DMS114 treated with DMSO at 0.1 percent for 48 hours (cell line): ENCODE results near the gene DDX17.
"Not testable (repeated sequence)": the region's sequence is repeated elsewhere in the genome, so short reads cannot be mapped to it uniquely, and the experiment has no call there.

ENCODE experiments used
- DNase-seq: peaks from one replicate; lab custom pipeline; 2025; ENCODE audit not compliant: unreplicated experiment; lab: John Stamatoyannopoulos, UW

The DDX17 gene

DNA sequence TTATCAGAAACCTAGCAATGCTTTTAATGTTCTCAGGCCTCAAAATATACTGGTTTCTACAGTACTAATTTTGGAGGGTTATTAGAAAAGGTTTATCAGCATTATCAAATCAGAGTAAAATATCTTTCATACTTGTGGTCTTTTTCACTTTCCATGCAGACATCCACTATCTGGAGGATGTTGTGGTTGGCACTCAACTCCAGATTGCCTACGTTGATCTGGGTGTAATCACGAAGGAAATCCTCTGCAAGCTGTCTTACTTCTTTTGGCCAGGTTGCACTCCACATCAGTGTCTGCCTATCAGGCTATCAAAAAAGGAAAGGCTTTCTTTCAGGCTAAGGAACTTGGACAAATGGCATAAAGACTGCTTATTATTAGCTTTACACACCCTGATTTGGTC lies 11.6 kb downstream of the DDX17 start:
- DNase-seq = no peak

DNA sequence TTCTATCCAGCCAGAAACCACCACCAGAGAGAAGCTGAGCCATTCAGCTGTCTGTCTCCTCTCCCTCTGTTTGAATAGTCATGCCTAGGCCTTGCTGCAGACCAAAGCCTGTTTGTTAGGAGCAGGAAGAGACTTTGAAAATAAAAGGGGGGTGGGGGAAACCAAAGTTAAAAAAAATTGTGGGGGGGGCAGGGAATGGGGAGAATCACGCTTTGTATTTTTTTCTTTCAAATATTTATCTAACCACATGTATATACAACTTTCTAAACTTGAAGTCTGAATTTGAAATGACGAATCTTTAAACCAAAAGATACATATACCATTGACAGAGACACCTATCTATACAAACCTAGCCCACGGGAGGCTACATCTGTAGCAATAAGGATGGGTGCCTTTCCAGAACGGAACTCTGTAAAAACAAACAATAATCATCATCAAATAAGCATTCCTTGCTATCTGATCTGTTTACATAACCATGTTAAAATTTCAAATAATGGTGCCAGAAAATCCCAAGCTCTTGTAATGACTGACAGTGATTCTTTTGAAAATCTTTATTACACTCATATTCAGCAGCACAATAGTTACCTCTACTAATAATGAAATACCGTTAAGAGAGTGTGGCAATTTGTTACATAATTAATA lies 14.3 kb downstream of the DDX17 start:
- no peak for DNase-seq

DNA sequence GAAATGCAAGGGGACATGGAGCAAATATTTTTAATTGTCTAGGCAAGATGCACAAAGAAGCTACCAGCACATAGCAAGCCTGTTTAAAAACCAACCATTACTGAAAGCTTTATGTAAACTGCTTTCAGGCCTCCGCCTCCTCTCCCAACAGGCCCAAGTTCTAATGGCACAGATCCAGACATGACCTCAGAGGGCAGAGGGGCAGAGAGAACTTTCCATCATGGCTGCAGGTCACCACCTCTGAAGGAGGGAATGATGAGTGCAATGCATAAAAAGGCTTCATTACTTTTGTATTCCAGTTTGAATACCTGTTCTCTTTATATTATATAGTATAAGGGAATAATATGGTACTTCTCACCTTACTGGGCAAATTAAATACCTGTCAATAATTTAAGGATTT lies 15.2 kb downstream of the DDX17 start:
- no peak for DNase-seq

GRCh38 chr22:38490475-38490874 lies 15.6 kb downstream of the DDX17 start:
- DNase-seq = no peak

- no peak for DNase-seq
Observed at GRCh38 chr22:38489561-38490145, 16.5 kb downstream of the DDX17 start.

- no peak for DNase-seq
Observed at GRCh38 chr22:38489142-38489541, 17.0 kb downstream of the DDX17 start.

DNA sequence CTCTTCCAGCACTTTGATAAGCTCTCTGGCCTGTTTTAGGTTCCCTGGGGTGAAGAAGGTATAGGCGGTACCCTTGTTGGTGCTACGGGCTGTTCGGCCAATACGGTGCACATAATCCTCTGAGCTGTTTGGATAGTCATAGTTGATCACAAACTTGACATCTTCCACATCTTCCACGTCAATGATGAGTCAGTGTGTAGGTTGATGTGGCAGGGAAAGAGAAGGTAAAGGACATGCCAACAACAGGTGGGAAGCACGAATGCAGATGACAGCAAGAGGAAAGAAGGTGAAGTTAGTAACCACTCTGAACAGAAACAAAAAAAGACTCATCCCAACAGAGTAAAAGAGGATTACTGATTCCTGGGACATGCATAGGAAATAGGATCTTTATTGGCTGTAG lies 18.2 kb downstream of the DDX17 start:
- no peak for DNase-seq

DNA sequence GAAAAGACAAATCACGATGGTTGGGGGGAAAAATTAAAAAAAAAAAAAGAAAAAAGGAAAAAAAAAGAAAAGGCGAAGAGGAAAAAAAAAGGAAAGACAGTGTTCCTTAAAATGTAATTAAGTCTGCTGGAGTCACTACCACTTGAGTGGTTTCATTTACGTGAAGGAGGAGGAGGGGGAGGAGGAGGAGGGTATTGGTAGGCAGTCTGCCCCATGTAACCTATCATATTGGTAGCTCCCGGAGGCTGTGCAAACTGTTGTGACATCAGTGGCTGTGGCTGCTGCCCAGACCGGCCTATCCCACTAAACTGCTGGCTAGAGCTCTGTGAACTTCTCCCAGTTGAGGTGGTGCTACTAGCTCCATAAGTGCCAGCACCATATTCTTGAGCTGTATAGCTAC lies 20.3 kb downstream of the DDX17 start:
- no peak for DNase-seq

DNA sequence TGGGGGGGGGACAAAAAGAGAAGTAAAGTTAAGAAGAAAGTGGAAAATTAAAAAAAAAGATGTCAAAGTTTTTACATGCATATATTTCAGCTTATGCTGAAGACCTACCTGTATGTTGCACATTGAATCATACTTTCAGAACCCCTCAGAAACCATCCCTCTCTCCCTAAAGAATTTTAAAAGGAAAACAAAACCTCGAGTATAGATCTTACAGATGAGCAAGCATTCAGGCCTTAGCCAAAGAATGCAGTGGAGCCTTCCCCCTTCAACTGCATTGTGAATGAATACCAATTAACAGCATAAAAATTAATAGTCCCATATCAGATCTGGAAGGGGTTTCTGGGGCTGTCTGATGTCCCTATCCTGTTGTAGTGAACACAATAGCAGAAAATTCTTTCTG lies 21.9 kb downstream of the DDX17 start:
- no peak for DNase-seq

DNA sequence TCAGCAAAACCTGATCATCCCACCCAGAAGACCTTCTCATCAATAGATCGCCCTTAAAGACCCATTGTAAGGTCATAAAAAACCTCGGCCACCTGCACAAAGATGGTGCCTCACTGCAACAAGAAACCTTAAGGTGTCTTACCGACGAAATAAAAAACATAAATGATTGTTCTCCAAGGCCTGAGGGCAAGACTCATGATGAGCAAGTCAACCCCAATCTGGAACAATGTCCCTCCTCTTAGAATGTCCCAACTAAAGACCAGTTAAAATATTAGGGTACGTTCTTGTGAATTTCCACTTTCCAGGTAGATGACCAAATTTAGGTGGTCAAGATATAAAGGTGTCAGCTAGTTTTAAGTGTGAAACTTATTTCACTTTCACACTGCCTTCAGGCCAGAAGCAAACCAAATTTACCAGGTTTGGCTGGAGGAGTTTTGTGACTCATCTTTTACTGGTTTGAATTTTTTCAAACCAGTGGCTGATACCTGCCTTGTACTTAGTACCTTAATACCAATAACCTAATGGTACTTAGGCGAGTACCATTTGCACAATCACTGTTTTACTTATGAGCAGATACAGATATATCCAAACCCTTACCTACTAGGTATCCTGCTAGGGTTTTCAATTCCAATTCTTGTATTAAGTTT lies 23.3 kb downstream of the DDX17 start:
- DNase-seq = no peak

DNA sequence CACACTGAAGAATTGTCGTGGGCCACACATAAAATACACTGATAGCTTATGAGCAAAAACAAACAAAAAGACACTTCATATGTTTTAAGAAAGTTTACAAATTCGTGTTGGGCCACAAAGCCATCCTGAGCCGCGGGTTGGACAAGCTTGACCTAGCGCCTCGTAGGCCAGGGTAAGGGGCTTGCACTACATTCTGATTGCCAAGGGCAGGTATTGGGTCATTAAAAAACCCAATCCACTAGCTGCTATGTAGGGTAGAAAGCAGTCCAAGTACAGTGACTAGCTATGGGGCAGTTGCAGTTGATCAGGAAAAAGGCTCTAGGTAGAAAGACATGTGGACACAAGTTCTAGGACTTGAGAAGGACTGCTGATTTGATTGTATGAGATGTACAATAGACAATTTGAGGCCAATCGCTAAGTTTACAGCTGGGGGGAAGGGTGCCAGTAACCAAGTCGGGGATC lies 24.2 kb downstream of the DDX17 start:
- DNase-seq = no peak

DNA sequence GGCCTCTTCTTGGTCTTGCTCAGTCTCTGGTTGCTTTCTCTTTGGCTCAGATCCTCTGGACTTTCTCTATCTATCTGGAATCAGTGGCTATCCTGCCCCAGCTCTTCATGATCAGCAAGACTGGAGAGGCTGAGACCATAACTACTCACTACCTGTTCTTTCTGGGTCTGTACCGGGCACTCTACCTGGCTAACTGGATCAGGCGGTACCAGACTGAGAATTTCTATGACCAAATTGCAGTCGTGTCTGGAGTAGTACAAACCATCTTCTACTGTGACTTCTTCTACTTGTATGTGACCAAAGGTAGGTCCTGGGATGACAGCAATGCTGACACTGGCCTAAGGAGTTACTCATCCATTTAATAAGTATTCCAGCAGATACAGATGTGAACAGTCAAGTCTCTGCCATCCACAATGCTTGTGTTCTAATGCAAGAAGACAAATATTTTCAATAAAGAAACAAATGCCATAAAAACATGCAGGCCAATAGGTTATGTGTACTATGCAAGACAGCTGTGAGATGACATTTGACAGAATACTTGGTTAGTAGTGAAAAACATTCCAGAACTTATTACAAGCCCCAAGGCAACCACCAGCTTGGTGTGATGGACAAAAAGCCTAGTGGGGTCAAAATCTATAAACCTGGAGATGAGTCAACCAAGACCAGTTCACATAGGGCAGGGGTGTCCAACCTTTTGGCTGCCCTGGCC lies 24.8 kb downstream of the DDX17 start:
- no peak for DNase-seq

- no peak for DNase-seq
Observed at GRCh38 chr22:38479096-38479837, 26.8 kb downstream of the DDX17 start.

DNA sequence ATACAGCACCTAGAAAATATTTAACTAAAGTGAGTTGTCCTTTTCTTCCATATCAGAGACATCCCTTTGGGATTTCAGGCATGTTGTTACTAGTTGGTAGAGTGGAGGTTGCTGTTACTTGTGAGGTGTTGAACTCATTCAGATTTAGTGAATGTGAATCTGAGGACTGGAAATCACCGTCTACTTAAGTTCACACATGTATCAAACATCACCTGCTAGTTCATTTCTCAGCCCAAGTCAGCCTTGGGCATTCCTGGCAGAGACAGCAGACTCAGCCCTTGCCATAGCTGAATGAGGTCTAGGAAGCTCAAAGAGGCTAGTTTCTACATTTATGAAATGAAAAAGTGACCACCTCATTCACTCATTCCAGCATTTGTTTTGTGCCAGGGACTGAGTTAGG lies 28.5 kb downstream of the DDX17 start:
- no peak for DNase-seq

DNA sequence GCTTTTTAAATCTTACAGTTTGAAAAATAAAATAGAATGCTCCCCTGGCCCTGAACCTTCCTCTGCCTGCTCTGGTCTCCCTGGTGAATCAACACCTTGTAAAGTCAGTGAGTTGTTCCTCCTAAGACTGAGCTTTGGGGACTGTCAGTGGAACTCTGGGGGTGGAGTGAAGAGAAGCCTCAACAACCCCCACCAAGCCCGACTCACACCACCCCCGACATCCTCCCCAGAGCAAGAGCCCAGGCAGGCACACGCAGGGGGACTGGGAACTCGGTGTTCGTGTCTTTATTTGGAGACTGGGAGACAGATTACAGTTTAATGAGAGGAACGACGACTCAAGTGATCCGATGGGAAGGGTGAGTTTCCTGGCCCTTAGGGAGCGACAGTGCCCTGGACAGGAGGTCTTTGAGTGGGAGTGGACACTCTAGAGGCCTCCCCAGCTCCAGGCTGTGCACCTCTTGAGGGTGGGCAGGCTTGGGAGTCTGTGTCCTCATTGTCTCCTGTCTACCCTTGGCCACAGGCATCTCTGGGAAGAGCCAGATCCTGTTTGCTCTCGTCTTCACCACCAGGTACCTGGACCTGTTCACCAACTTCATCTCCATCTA lies 32.0 kb downstream of the DDX17 start:
- DNase-seq = no peak

GRCh38 chr22:38471237-38471636 lies 34.9 kb downstream of the DDX17 start:
- DNase-seq = no peak

GRCh38 chr22:38470179-38470578 lies 35.9 kb downstream of the DDX17 start:
- not testable (repeated sequence) for DNase-seq

DNA sequence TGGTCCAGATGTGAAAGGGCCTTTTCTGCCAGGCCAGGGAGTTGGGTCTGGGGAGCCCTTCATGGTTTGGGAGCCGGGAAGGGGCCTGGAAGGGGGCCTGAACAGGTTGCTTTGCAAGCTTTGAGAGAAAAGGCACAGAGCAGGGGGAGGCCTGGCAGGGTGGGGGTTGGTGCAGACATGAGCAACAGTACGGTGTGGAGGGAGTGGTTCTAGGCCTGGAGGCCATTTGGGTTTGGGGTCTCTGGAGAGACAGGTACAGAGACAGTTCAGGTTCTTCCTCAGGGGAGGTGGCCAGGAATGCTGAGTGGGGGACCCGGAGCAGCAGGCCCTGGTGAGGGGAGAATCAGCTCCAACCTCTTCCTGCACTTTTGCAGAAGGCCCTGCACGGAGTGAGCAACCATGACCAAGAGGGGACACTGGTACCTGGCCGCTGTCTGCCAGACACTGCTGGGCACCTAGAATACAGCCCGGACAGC lies 36.8 kb downstream of the DDX17 start:
- no peak for DNase-seq

- no peak for DNase-seq
Observed at GRCh38 chr22:38468443-38469305, 37.4 kb downstream of the DDX17 start.
